ENCODE results near the gene PHRF1. TPM values are rescaled to one million over a fixed set of nuclear protein-coding genes. Genes with fewer than 3 reads are reported as not detected.

PHRF1 gene
- total RNA-seq, 1 experiment from 2014 or later = 45.5 TPM

DNA sequence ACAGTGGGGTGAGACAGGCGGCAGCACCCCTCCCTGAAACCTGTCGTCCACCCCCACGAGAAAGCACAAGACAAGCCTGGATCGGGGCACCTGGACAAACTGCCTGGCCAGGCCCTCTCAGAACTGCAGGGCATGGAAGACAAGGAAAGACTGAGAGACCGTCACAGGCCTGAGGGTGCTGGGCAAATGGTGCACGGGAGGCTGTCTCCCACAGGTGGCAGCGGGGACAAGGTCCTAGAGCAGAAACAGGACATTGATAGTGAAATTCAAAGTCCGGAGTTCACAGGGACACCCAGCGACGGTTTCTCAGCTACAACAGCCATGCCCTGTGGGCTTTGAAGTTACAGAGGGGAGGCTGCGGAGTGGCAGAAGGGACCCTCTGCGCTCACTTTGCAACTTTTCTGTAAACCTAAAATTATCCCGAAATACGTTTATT, 81.4 kb downstream of the PHRF1 start:
- intact Hi-C loops (cut with micrococcal nuclease) = no loop called here
- Histone ChIP-seq H3K9me2 (ENCODE audit: insufficient read depth) (no peaks in the 10 kb centered on the region), H2AFZ (ENCODE audit: low read depth, low read length, poor library complexity, severe bottlenecking) (no peak overlapping the region), H3K27ac (ENCODE audit: low read depth, low read length) (no peak overlapping the region), H3K4me2 (ENCODE audit: low read length) (no peak overlapping the region), H3K36me3 (ENCODE audit: control insufficient read depth in 1 of 2, insufficient read depth in 2 of 2, low read length in 2 of 2) (peaks cover 0 to 2% of the 10 kb centered on the region in 2 experiments; a peak in 1 of 4 replicates), H3K27me3 (ENCODE audit: insufficient read depth, low read length) (no peaks in the 10 kb centered on the region), H3K4me3 (replicated peaks in 1 of 2; ENCODE audit: low read depth in 1 of 2, low read length in 2 of 2) (no peak overlapping the region), H3K9ac (ENCODE audit: low read length) (no peak overlapping the region), H4K20me1 (ENCODE audit: insufficient read depth) (no peaks in the 10 kb centered on the region), H3K9me3 (ENCODE audit: control insufficient read depth in 1 of 2, insufficient read depth in 1 of 2, low read depth in 1 of 2, low read length in 2 of 2) (no peaks in the 10 kb centered on the region), H3K4me1 (ENCODE audit: control insufficient read depth in 1 of 2, insufficient read depth in 2 of 2, low read length in 2 of 2) (no peaks in the 10 kb centered on the region), H3K79me2 (ENCODE audit: insufficient read depth, low read length) (peaks cover 3% of the 10 kb centered on the region; the same call in 1 of the 2 replicates)
- BruUV-seq (replicated peaks) = no TSS peak
- ChIA-PET RAD21 (ENCODE audit: low non-redundant PET in 1 of 2, low total read pairs in 2 of 2, uncharacterized antibody in 2 of 2, unreplicated experiment in 2 of 2) (no interaction called here), POLR2A (no interaction called here), CTCF (no interaction called here)
- no peak for ATAC-seq
- no peak for TF ChIP-seq SP1 (IDR thresholded peaks at IDR 0.05; ENCODE audit: low read depth)
- TF ChIP-seq ZBTB33 (IDR thresholded peaks at IDR 0.05; ENCODE audit: extremely low read depth, insufficient replicate concordance, low read length) = no peak
- no peak for TF ChIP-seq JUND (IDR thresholded peaks at IDR 0.05)
- no peak for TF ChIP-seq SRF (IDR thresholded peaks at IDR 0.05; ENCODE audit: low read depth)
- DNase-seq (ENCODE audit: low read depth, low spot score) = no peak

DNA sequence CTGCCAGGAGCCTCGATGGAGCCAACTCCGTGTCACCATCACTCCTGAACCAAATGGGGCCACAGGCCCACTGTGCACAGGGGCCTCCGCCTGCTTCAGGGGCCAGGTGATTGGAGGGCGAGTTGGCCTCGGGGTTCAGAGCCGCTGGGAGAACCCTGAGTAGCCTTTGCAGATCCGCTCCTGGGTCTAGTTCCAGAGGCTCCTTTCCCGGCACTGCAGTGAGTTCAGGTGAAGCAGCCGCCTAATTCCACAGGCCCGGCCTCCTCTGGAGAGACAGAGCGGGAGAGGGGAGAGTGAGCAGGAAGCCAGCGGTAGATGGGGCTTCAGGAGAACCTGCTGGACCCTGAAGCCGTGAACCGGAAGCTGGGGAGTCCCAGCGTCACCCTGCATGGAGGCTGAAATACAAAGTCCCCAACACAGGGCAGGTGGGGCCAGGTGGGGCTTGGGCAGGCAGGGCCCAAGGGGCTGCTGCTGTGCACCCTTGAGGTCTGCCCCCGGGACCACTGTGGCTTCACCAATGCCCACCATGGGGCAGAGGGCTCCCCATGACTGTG, 83.3 kb downstream of the PHRF1 start:
- no peaks in the 10 kb centered on the region for H3K9me2 ChIP-seq (ENCODE audit: insufficient read depth)
- intact Hi-C loops (cut with micrococcal nuclease) = no loop called here
- no peak overlapping the region for H3K27ac ChIP-seq (ENCODE audit: low read depth, low read length)
- H3K27me3 ChIP-seq (ENCODE audit: insufficient read depth, low read length) = no peaks in the 10 kb centered on the region
- ChIA-PET RAD21 (ENCODE audit: low non-redundant PET in 1 of 2, low total read pairs in 2 of 2, uncharacterized antibody in 2 of 2, unreplicated experiment in 2 of 2) (no interaction called here), POLR2A (interaction anchor here (0.6 kb wide), 1 partner anchor 558 kb away, joined by 3 read pairs; no protein-coding TSS in a partner anchor), CTCF (no interaction called here)
- H3K4me2 ChIP-seq (ENCODE audit: low read length) = no peak overlapping the region
- H3K9me3 ChIP-seq (ENCODE audit: control insufficient read depth in 1 of 2, insufficient read depth in 1 of 2, low read depth in 1 of 2, low read length in 2 of 2) = no peaks in the 10 kb centered on the region
- DNase-seq (ENCODE audit: low read depth, low spot score) (no peak), ATAC-seq (no peak)
- H3K4me3 ChIP-seq (replicated peaks in 1 of 2; ENCODE audit: low read depth in 1 of 2, low read length in 2 of 2) = no peak overlapping the region
- no peaks in the 10 kb centered on the region for H4K20me1 ChIP-seq (ENCODE audit: insufficient read depth)
- no peak overlapping the region for H2AFZ ChIP-seq (ENCODE audit: low read depth, low read length, poor library complexity, severe bottlenecking)
- no peak for TF ChIP-seq TCF7L2 (IDR thresholded peaks at IDR 0.05; ENCODE audit: borderline replicate concordance, extremely low read depth, insufficient read depth, insufficient read length)
- no peak for TF ChIP-seq CEBPB (IDR thresholded peaks at IDR 0.05; ENCODE audit: low read depth)
- TF ChIP-seq ELF1 (IDR thresholded peaks at IDR 0.05; ENCODE audit: borderline replicate concordance, low read depth) = no peak
- H3K36me3 ChIP-seq (ENCODE audit: control insufficient read depth in 1 of 2, insufficient read depth in 2 of 2, low read length in 2 of 2) = peaks cover 0 to 2% of the 10 kb centered on the region in 2 experiments; a peak in 1 of 4 replicates
- BruUV-seq (replicated peaks) = no TSS peak
- H3K79me2 ChIP-seq (ENCODE audit: insufficient read depth, low read length) = peaks cover 3% of the 10 kb centered on the region; the same call in 1 of the 2 replicates
- no peak overlapping the region for H3K9ac ChIP-seq (ENCODE audit: low read length)
- H3K4me1 ChIP-seq (ENCODE audit: control insufficient read depth in 1 of 2, insufficient read depth in 2 of 2, low read length in 2 of 2) = no peaks in the 10 kb centered on the region

Data from HCT116 (cell line).